HTR-8/SVneo (cell line): ENCODE measurements around the gene RTCA.
"Not testable (repeated sequence)": the region's sequence is repeated elsewhere in the genome, so short reads cannot be mapped to it uniquely, and the experiment has no call there.

Source experiments
- DNase-seq: peaks from one replicate; pipeline ENCODE4 v3.0.0; 2011; ENCODE audit warnings: low spot score, mixed read lengths; ENCODE audit not compliant: insufficient read length
- FAIRE-seq: peaks from 2 replicates; lab custom pipeline; 2011; peaks lifted over from hg19 to GRCh38; lab: Jason Lieb, UNC

The RTCA gene

GRCh38 chr1:100337878-100338277, 71.9 kb downstream of the RTCA start:
- not testable (repeated sequence) for FAIRE-seq

DNA sequence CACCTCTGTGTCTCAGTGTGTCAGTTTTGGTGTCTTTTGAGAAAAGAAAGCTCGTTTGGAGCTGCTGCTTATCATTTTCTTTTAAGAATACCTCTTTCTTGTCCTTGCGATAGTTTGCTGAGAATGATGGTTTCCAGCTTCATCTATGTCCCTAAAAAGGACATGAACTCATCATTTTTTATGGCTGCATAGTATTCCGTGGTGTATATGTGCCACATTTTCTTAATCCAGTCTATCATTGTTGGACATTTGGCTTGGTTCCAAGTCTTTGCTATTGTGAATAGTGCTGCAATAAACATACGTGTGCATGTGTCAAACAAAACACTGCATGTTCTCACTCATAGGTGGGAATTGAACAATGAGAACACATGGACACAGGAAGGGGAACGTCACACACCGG, 73.7 kb downstream of the RTCA start:
- not testable (repeated sequence) for FAIRE-seq, DNase-seq

More at GRCh38 chr1:100337878-100338277, 71.9 kb downstream of the RTCA start:
- not testable (repeated sequence) for DNase-seq

- no peak for DNase-seq
- FAIRE-seq = no peak
Observed at GRCh38 chr1:100340494-100340893, 74.5 kb downstream of the RTCA start.

GRCh38 chr1:100342348-100342747, 76.3 kb downstream of the RTCA start:
- no peak for FAIRE-seq
- DNase-seq = no peak
